Gastrocnemius medialis (tissue), 4 donors: ENCODE data around the gene ALK. TPM values are rescaled to one million over a fixed set of nuclear protein-coding genes. Genes with fewer than 3 reads are reported as not detected.

Source experiments
- ATAC-seq, 2 donors: fragments of 150-250 bp; one replicate each; pipeline ENCODE4 v1.9.1; 2016
- DNase-seq, 2 donors: peaks; one replicate each; pipeline ENCODE4 v3.0.0-alpha.2; 2019
- H3K27ac ChIP-seq, 4 donors: fragments of 200-600 bp; sonication (generic); 1 replicate in 1 of 4; 2 replicates in 3 of 4; pipeline ENCODE4 v1.5.1; 2016 to 2018; ENCODE audit warnings: mild to moderate bottlenecking in 2 of 4, moderate library complexity in 1 of 4
- H3K27me3 ChIP-seq, 3 donors: fragments of 200-600 bp; sonication (generic) in 2 of 3; 1 replicate in 1 of 3; 2 replicates in 2 of 3; pipeline versions ENCODE4 v1.5.1 to v1.6.0; 2016 to 2019; ENCODE audit warnings: mild to moderate bottlenecking in 1 of 3, moderate library complexity in 1 of 3
- H3K36me3 ChIP-seq, 2 donors: fragments of 200-600 bp; sonication (generic) in 1 of 2; one replicate each; pipeline ENCODE4 v1.5.1; 2017 to 2018
- H3K4me1 ChIP-seq, 2 donors: fragments of 200-600 bp; sonication (generic) in 1 of 2; one replicate each; pipeline ENCODE4 v1.5.1; 2016 to 2017; ENCODE audit warnings: mild to moderate bottlenecking in 2 of 2
- H3K4me3 ChIP-seq, 4 donors: fragments of 200-600 bp; sonication (generic) in 3 of 4; 1 replicate in 1 of 4; 2 replicates in 3 of 4; pipeline ENCODE4 v1.5.1; 2016 to 2019; ENCODE audit warnings: mild to moderate bottlenecking in 2 of 4
- H3K9me3 ChIP-seq, 3 donors: fragments of 200-600 bp; sonication (generic) in 2 of 3; 1 replicate in 1 of 3; 2 replicates in 2 of 3; pipeline ENCODE4 v1.5.1; 2016 to 2019
- POLR2A ChIP-seq, 2 donors: fragments of 450-650 bp; IDR thresholded peaks; one replicate each; pipeline ENCODE4 v1.6.1; 2017; ENCODE audit warnings: antibody characterized with exemption in 2 of 2, mild to moderate bottlenecking in 2 of 2, moderate library complexity in 2 of 2
- in situ Hi-C, 4 donors: fragments of 200-750 bp; cut with MboI; loops; one replicate each; pipeline versions ENCODE4 v1.15.0 to v1.8.0; 2017; ENCODE audit warnings: low sequenced_read_pairs in 4 of 4
- intact Hi-C: fragments of 100-400 bp; cut with DNase I; formaldehyde crosslinking; loops from one replicate; pipeline ENCODE4 v1.15.1; 2023; ENCODE audit warnings: low total_unique reads
- total RNA-seq, 4 donors: library from RNA; depleted of rRNA; stranded (reverse); fragments of >200 nt; gene quantifications; one replicate each; pipeline versions ENCODE4 v1.1.0 to v1.2.3, GENCODE V29; 2016
- TF ChIP-seq, protein P1 (sequence below), 5 experiments: fragments of 450-650 bp in 3 of 5; fragments of 200-600 bp in 2 of 5; sonication (generic) in 2 of 5; IDR thresholded peaks in 4 of 5; conservative IDR thresholded peaks in 1 of 5; 1 replicate in 4 of 5; 2 replicates in 1 of 5; pipeline ENCODE4 v1.5.1; 2016 to 2019; ENCODE audit warnings: antibody characterized with exemption in 5 of 5, mild to moderate bottlenecking in 3 of 5, moderate library complexity in 3 of 5

Gene ALK
- total RNA-seq, 4 donors from 2014 or later, result not detected

DNA sequence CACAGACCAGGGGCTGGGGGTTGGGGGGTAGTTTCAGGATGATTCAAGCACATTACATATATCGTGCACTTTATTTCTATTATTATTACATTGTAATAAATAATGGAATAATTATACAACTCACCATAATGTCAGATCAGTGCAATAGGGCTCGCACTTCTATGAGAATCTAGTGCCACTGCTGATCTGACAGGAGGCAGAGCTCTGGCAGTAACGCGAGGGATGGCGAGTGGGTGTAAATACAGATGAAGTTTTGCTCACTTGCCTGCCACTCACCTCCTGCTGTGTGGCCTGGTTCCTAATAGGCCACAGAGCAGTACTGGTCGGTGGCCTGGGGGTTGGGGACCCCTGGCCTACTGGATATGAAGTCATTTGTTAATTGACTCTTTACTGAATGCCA, 615.6 kb downstream of the ALK start:
- DNase-seq (no peak), ATAC-seq (no peak)
- intact Hi-C loops (loop anchor here (5.0 kb wide), 1 partner anchor 348 kb away; no protein-coding TSS in a partner anchor), in situ Hi-C loops (loop anchor here in 1 of 4 donors (10.0 kb wide), 1 partner anchor 539 kb away; no protein-coding TSS in a partner anchor)
- no peak overlapping the region for H3K27ac ChIP-seq
- H3K4me3 ChIP-seq, result no peak overlapping the region
- no peaks in the 10 kb centered on the region for H3K4me1 ChIP-seq
- H3K36me3 ChIP-seq, result no peaks in the 10 kb centered on the region
- TF ChIP-seq POLR2A (IDR thresholded peaks at IDR 0.05), result no peak
- TF ChIP-seq, protein P1, sequence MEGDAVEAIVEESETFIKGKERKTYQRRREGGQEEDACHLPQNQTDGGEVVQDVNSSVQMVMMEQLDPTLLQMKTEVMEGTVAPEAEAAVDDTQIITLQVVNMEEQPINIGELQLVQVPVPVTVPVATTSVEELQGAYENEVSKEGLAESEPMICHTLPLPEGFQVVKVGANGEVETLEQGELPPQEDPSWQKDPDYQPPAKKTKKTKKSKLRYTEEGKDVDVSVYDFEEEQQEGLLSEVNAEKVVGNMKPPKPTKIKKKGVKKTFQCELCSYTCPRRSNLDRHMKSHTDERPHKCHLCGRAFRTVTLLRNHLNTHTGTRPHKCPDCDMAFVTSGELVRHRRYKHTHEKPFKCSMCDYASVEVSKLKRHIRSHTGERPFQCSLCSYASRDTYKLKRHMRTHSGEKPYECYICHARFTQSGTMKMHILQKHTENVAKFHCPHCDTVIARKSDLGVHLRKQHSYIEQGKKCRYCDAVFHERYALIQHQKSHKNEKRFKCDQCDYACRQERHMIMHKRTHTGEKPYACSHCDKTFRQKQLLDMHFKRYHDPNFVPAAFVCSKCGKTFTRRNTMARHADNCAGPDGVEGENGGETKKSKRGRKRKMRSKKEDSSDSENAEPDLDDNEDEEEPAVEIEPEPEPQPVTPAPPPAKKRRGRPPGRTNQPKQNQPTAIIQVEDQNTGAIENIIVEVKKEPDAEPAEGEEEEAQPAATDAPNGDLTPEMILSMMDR (IDR thresholded peaks at IDR 0.05 in 4 of 5, conservative IDR thresholded peaks at IDR 0.05 in 1 of 5), result no peak
- no peaks in the 10 kb centered on the region for H3K27me3 ChIP-seq
- no peaks in the 10 kb centered on the region for H3K9me3 ChIP-seq

DNA sequence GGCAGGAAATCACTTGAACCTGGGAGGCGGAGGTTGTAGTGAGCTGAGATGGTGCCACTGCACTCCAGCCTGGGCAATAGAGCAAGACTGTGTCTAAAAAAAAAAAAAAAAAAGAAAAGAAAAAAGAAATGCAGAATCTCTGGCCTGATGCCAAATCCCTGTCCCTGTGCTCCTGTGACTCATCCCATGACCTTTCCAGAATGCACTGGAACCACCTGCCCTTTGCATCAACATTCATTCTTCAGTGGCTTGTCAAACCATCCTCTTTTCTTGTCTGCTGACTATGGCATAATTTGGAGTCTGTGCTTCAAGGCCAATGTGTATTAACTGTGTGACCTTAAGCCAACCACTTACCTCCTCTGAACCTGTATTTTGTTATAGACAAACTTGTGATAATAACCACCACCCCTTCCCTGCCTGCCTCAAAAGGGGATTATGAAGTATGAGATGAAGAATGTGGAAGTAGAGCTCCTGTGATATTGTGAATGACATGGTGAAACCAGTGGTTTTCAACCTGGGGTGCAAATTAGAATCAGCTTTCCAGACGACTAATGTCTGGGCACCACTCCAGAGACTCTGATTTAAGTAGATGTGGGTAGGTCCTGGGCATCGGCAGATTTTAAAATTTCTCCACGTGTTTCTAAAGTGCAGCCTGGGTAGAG, 616.9 kb downstream of the ALK start:
- intact Hi-C loops (loop anchor here (5.0 kb wide), 1 partner anchor 347 kb away; no protein-coding TSS in a partner anchor), in situ Hi-C loops (loop anchor here in 1 of 4 donors (10.0 kb wide), 1 partner anchor 540 kb away; no protein-coding TSS in a partner anchor)
- TF ChIP-seq, protein P1 (IDR thresholded peaks at IDR 0.05 in 4 of 5, conservative IDR thresholded peaks at IDR 0.05 in 1 of 5), result no peak
- TF ChIP-seq POLR2A (IDR thresholded peaks at IDR 0.05), result no peak
- no peaks in the 10 kb centered on the region for H3K36me3 ChIP-seq
- ATAC-seq (peak in 1 of 2 donors; percentile 70), DNase-seq (no peak)
- no peak overlapping the region for H3K27ac ChIP-seq
- no peaks in the 10 kb centered on the region for H3K9me3 ChIP-seq
- H3K4me3 ChIP-seq, result no peak overlapping the region
- no peaks in the 10 kb centered on the region for H3K4me1 ChIP-seq
- H3K27me3 ChIP-seq, result no peaks in the 10 kb centered on the region

DNA sequence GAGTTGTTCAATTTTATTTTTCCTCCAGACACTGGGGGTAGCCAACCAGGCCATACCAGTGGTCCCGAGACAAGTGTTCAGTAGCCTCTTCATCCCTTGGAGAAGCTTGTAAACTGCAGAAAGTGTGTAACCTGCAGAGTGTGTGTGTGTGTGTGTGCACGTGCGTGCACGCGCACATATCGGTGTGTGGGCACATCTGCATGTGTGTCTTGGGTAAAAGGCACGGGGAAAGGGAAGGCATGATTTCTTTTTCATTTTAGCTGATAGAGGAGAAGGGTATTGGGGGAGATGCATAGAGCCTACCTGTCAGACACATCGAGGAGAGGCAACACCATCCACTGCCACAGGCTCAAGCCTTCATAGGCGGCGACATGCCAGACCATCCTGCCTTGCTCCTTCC, 624.8 kb downstream of the ALK start:
- intact Hi-C loops, result no loop called here
- H3K4me3 ChIP-seq, result no peak overlapping the region
- no peak overlapping the region for H3K27ac ChIP-seq
- DNase-seq (no peak), ATAC-seq (no peak)
- in situ Hi-C loops, result no loop called here
- H3K4me1 ChIP-seq, result no peaks in the 10 kb centered on the region
- peaks cover 0 to 7% (median 0%) of the 10 kb centered on the region in 3 donors for H3K27me3 ChIP-seq
- H3K36me3 ChIP-seq, result no peaks in the 10 kb centered on the region
- no peaks in the 10 kb centered on the region for H3K9me3 ChIP-seq
- TF ChIP-seq, protein P1 (IDR thresholded peaks at IDR 0.05 in 4 of 5, conservative IDR thresholded peaks at IDR 0.05 in 1 of 5), result no peak
- no peak for TF ChIP-seq POLR2A (IDR thresholded peaks at IDR 0.05)

DNA sequence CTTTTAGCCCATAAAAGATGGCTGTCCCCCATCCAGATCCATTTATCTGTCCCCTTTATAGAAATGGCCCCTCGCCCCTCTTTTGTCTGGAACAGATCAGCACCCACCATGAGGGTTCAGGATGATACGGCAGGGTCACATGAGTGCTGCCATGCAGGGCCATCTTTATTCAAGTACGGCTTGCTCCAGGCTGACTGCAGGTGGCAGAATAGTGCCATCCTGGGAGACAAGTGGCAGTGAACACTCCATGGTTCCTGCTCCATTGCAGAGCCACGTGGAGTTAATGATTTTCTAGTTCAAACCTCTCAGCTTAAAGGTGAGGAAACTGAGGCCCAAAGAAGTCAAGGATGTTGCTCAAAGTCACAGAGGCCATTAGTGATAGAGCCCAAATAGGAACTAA, 625.5 kb downstream of the ALK start:
- Histone ChIP-seq H3K4me3 (no peak overlapping the region), H3K27ac (no peak overlapping the region), H3K4me1 (no peaks in the 10 kb centered on the region), H3K9me3 (no peaks in the 10 kb centered on the region), H3K27me3 (peaks cover 0 to 7% (median 0%) of the 10 kb centered on the region in 3 donors), H3K36me3 (no peaks in the 10 kb centered on the region)
- in situ Hi-C loops (no loop called here), intact Hi-C loops (no loop called here)
- DNase-seq, result no peak
- ATAC-seq, result no peak
- TF ChIP-seq, protein P1 (IDR thresholded peaks at IDR 0.05 in 4 of 5, conservative IDR thresholded peaks at IDR 0.05 in 1 of 5), result peak in 1 of 5 experiments; percentile 7
- TF ChIP-seq POLR2A (IDR thresholded peaks at IDR 0.05), result no peak
